CD14-positive monocyte (primary cell): ENCODE measurements around the gene PTPN20. TPM values are rescaled to one million over a fixed set of nuclear protein-coding genes. Genes with fewer than 3 reads are reported as not detected.

Experiments used
- DNase-seq, 3 donors: peaks; one replicate each; pipeline ENCODE4 v3.0.0-alpha.2; 2011 to 2022
- H2AFZ ChIP-seq: 2 replicates; pipeline ENCODE4 v1.6.0; 2012; ENCODE audit warnings: mild to moderate bottlenecking, low read depth, low read length, inconsistent platforms; ENCODE audit not compliant: insufficient read depth, poor library complexity, severe bottlenecking
- H3K27ac ChIP-seq, 2 donors: 1 replicate in 1 of 2; 2 replicates in 1 of 2; pipeline ENCODE4 v1.5.1; 2012 to 2013; ENCODE audit warnings: low read length in 2 of 2, control low read depth in 1 of 2, inconsistent platforms in 1 of 2, low read depth in 1 of 2, mild to moderate bottlenecking in 1 of 2
- H3K27me3 ChIP-seq, 2 donors: one replicate each; pipeline versions ENCODE4 v1.6.0 to v1.6.1; 2011 to 2013; ENCODE audit warnings: low read length in 2 of 2; ENCODE audit not compliant: control insufficient read depth in 2 of 2, insufficient read depth in 2 of 2
- H3K36me3 ChIP-seq, 2 donors: replicated peaks in 1 of 2; 1 replicate in 1 of 2; 2 replicates in 1 of 2; pipeline versions ENCODE4 v1.5.1 to v1.6.1; 2012 to 2013; ENCODE audit warnings: low read length in 2 of 2, control low read depth in 1 of 2, inconsistent platforms in 1 of 2, mild to moderate bottlenecking in 1 of 2; ENCODE audit not compliant: insufficient read depth in 2 of 2, control insufficient read depth in 1 of 2
- H3K4me1 ChIP-seq, 2 donors: 1 replicate in 1 of 2; 2 replicates in 1 of 2; pipeline versions ENCODE4 v1.5.1 to v1.6.1; 2012 to 2013; ENCODE audit warnings: low read length in 2 of 2, control low read depth in 1 of 2, inconsistent platforms in 1 of 2, mild to moderate bottlenecking in 1 of 2, moderate library complexity in 1 of 2; ENCODE audit not compliant: insufficient read depth in 2 of 2, control insufficient read depth in 1 of 2
- H3K4me2 ChIP-seq: replicated peaks from 2 replicates; pipeline ENCODE3; 2012; ENCODE audit warnings: low read length, moderate library complexity, mild to moderate bottlenecking; ENCODE audit not compliant: poor library complexity, severe bottlenecking; ENCODE audit errors: extremely low read depth
- H3K4me3 ChIP-seq, 3 experiments: fragments of 200-600 bp in 1 of 3; sonication (generic) in 1 of 3; replicated peaks in 1 of 3; 1 replicate in 2 of 3; 2 replicates in 1 of 3; pipeline ENCODE4 v1.5.1; 2011 to 2013; ENCODE audit warnings: low read length in 3 of 3, mild to moderate bottlenecking in 3 of 3, control low read depth in 2 of 3, low read depth in 2 of 3, inconsistent platforms in 1 of 3, moderate library complexity in 1 of 3
- H3K79me2 ChIP-seq: 2 replicates; pipeline ENCODE4 v1.6.0; 2012; ENCODE audit warnings: mild to moderate bottlenecking, control low read depth, inconsistent platforms, low read length, moderate library complexity; ENCODE audit not compliant: insufficient read depth
- H3K9ac ChIP-seq: 2 replicates; pipeline ENCODE4 v1.6.0; 2017; ENCODE audit warnings: low read length, mild to moderate bottlenecking; ENCODE audit not compliant: insufficient read depth, poor library complexity, severe bottlenecking
- H3K9me3 ChIP-seq, 2 donors: replicated peaks in 1 of 2; 1 replicate in 1 of 2; 2 replicates in 1 of 2; pipeline versions ENCODE4 v1.5.1 to v1.6.1; 2012 to 2013; ENCODE audit warnings: low read length in 2 of 2, control low read depth in 1 of 2; ENCODE audit not compliant: control insufficient read depth in 1 of 2, insufficient read depth in 1 of 2
- H4K20me1 ChIP-seq: 2 replicates; pipeline ENCODE4 v1.6.0; 2012; ENCODE audit warnings: mild to moderate bottlenecking, low read length, control low read depth, moderate library complexity; ENCODE audit not compliant: insufficient read depth
- H3K27ac Mint-ChIP-seq, 7 donors: one replicate each; pipeline ENCODE4 v1.8.0; 2020; ENCODE audit warnings: mild to moderate bottlenecking in 7 of 7, mixed read lengths in 7 of 7, moderate library complexity in 6 of 7, inconsistent platforms in 2 of 7
- H3K27me3 Mint-ChIP-seq, 3 donors: one replicate each; pipeline ENCODE4 v1.8.0; 2021 to 2022; ENCODE audit warnings: low read depth in 3 of 3, mild to moderate bottlenecking in 3 of 3, mixed read lengths in 3 of 3, moderate library complexity in 3 of 3, inconsistent platforms in 1 of 3
- H3K36me3 Mint-ChIP-seq, 2 donors: one replicate each; pipeline ENCODE4 v1.8.0; 2020; ENCODE audit warnings: mixed read lengths in 2 of 2, inconsistent platforms in 1 of 2, mild to moderate bottlenecking in 1 of 2
- H3K4me1 Mint-ChIP-seq: one replicate; pipeline ENCODE4 v1.8.0; 2020; ENCODE audit warnings: mild to moderate bottlenecking, mixed read lengths
- H3K4me3 Mint-ChIP-seq, 2 donors: one replicate each; pipeline ENCODE4 v1.8.0; 2020; ENCODE audit warnings: mild to moderate bottlenecking in 2 of 2, mixed read lengths in 2 of 2, moderate library complexity in 1 of 2
- H3K9me3 Mint-ChIP-seq, 7 donors: one replicate each; pipeline ENCODE4 v1.8.0; 2020 to 2022; ENCODE audit warnings: mixed read lengths in 7 of 7, mild to moderate bottlenecking in 6 of 7, moderate library complexity in 6 of 7, inconsistent platforms in 2 of 7
- WGBS: methylation state at CpG from one replicate; pipeline ENCODE4 v1.1.5; 2013; ENCODE audit warnings: missing lambda C conversion rate; ENCODE audit not compliant: insufficient coverage; 5-methylcytosine and 5-hydroxymethylcytosine counted together
- intact Hi-C, 2 donors: fragments of 100-400 bp; cut with micrococcal nuclease; formaldehyde crosslinking; loops; one replicate each; pipeline versions ENCODE4 v1.15.0 to v1.15.1; 2023
- polyA plus RNA-seq, 3 donors: library from polyadenylated mRNA; depleted of rRNA in 1 of 3; unstranded in 2 of 3; stranded (reverse) in 1 of 3; fragments of 300-500 nt in 2 of 3; fragments of >200 nt in 1 of 3; fragmentation: Illumina TruSeq in 2 of 3; gene quantifications; 1 replicate in 2 of 3; 2 replicates in 1 of 3; pipeline ENCODE4 v1.2.3, GENCODE V29; 2012 to 2021
- TF ChIP-seq, protein P1 (sequence below): fragments of 200-600 bp; IDR thresholded peaks from one replicate; pipeline ENCODE4 v1.8.0; 2022; ENCODE audit warnings: antibody characterized with exemption, mild to moderate bottlenecking

Gene PTPN20
- polyA plus RNA-seq, 3 donors, result 0.04 TPM; not detected in 2

DNA sequence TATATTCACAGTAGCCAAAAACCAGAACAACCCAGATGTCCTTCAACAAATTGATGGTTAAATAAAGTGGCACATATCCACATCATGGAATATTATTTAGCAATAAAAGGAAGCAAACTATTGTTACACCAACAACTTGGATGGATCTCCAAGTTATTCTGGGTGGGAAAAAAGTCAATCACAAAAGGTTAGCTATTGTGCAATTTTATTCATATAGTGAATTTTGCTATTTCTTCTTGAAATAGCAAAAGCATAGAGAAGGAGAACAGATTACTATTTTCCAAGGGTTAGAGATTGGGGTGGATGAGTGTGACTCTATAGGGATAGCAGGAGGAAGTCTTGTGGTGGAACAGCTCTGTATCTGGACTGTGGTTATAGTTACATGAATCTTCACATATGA, 87.0 kb downstream of the PTPN20 start:
- Mint-ChIP-seq H3K9me3 (peaks cover 2 to 9% (median 6%) of the 10 kb centered on the region in 7 donors), H3K4me1 (no peaks in the 10 kb centered on the region), H3K36me3 (no peaks in the 10 kb centered on the region), H3K27me3 (peaks cover 0 to 4% (median 1%) of the 10 kb centered on the region in 3 donors), H3K27ac (no peak overlapping the region), H3K4me3 (no peak overlapping the region)
- H3K4me2 ChIP-seq, result no peak overlapping the region
- no peaks in the 10 kb centered on the region for H3K79me2 ChIP-seq
- intact Hi-C loops, result no loop called here
- no peak overlapping the region for H3K27ac ChIP-seq
- H3K36me3 ChIP-seq, result no peaks in the 10 kb centered on the region
- H3K9me3 ChIP-seq, result no peaks in the 10 kb centered on the region
- H3K4me1 ChIP-seq, result no peaks in the 10 kb centered on the region
- no peak overlapping the region for H3K4me3 ChIP-seq
- no peaks in the 10 kb centered on the region for H4K20me1 ChIP-seq
- TF ChIP-seq, protein P1, sequence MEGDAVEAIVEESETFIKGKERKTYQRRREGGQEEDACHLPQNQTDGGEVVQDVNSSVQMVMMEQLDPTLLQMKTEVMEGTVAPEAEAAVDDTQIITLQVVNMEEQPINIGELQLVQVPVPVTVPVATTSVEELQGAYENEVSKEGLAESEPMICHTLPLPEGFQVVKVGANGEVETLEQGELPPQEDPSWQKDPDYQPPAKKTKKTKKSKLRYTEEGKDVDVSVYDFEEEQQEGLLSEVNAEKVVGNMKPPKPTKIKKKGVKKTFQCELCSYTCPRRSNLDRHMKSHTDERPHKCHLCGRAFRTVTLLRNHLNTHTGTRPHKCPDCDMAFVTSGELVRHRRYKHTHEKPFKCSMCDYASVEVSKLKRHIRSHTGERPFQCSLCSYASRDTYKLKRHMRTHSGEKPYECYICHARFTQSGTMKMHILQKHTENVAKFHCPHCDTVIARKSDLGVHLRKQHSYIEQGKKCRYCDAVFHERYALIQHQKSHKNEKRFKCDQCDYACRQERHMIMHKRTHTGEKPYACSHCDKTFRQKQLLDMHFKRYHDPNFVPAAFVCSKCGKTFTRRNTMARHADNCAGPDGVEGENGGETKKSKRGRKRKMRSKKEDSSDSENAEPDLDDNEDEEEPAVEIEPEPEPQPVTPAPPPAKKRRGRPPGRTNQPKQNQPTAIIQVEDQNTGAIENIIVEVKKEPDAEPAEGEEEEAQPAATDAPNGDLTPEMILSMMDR, result no peak
- no peaks in the 10 kb centered on the region for H3K27me3 ChIP-seq
- DNase-seq, result no peak
- no peak overlapping the region for H2AFZ ChIP-seq
- H3K9ac ChIP-seq, result no peak overlapping the region

DNA sequence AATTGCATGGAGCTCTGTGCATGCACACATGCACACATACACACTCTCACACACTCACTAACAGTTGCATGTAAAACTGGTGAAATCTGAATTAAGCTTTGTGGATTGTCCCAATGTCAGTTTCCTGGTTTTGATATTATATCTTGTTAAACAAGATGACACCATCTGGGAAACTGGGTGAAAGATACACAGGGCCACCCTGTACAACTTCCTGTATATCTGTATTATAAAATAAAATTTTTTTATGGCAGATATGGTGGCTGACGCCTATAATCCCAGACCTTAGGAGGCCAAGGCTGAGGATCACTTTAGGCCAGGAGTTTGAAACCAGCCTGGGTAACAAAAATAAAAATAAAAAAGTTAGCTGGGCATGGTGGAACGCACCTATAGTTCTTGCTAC, 87.4 kb downstream of the PTPN20 start:
- Histone ChIP-seq H3K4me3 (no peak overlapping the region), H3K4me2 (no peak overlapping the region), H4K20me1 (no peaks in the 10 kb centered on the region), H3K9me3 (no peaks in the 10 kb centered on the region), H3K9ac (no peak overlapping the region), H3K36me3 (no peaks in the 10 kb centered on the region), H3K4me1 (no peaks in the 10 kb centered on the region), H3K27me3 (no peaks in the 10 kb centered on the region), H2AFZ (no peak overlapping the region), H3K27ac (no peak overlapping the region), H3K79me2 (no peaks in the 10 kb centered on the region)
- H3K4me3 Mint-ChIP-seq, result no peak overlapping the region
- DNase-seq, result no peak
- intact Hi-C loops, result no loop called here
- H3K9me3 Mint-ChIP-seq, result peaks cover 2 to 9% (median 6%) of the 10 kb centered on the region in 7 donors
- 100% methylated on average over 2 of the region's 2 CpGs for WGBS
- no peak overlapping the region for H3K27ac Mint-ChIP-seq
- no peaks in the 10 kb centered on the region for H3K36me3 Mint-ChIP-seq
- no peaks in the 10 kb centered on the region for H3K4me1 Mint-ChIP-seq
- H3K27me3 Mint-ChIP-seq, result peaks cover 0 to 4% (median 0%) of the 10 kb centered on the region in 3 donors
- TF ChIP-seq, protein P1, result no peak
